Jurkat, Clone E6-1 (cell line): ENCODE measurements around the gene SRGAP3.

Source experiments
- DNase-seq: peaks from one replicate; pipeline ENCODE4 v3.0.0-alpha.2; 2011; ENCODE audit warnings: low read depth, low spot score
- H3K4me3 ChIP-seq: 2 replicates; pipeline ENCODE4 v1.5.1; 2011; ENCODE audit warnings: mild to moderate bottlenecking, low read length, control low read depth, moderate library complexity

The SRGAP3 gene

DNA sequence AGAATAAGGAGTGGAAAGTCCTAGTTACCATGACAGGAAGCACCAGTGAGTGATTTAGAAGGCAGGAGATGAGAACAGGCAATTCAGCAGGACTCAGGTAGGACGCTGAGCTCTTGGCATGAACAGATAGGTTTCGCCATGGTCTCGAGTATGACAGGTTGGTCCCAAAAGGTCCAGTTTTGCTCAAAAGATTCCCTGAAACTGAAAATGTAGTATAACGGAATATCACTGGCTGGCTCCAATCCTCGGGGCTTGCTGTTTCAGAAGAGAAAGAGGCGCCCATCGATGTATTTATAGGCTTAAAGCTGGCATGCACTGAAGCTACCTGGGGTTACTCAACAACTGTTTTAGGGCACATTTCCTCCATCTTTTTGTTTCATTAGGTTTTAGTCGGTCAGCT is 59.2 kb downstream of the SRGAP3 start:
- DNase-seq: no peak
- H3K4me3 ChIP-seq: no peak overlapping the region

DNA sequence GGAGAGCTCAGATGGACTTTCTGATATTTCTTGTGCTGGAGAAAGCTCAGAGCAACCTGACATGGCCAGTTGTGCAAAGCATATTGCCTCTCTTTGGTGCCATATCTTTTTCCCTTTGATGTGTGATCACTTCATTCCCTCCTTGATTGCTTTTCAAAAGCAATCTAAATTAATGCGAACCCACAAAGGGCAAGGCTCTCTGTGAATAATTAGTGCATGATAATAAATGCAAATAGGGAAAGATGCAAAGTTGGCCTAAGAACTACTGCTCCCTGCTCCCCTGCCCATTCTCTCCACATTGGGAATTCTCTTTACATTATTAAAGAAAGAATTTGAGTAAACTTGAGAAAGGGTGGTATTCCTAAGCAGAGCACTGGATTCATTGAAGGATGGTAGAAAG is 60.9 kb downstream of the SRGAP3 start:
- no peak for DNase-seq
- no peak overlapping the region for H3K4me3 ChIP-seq

DNA sequence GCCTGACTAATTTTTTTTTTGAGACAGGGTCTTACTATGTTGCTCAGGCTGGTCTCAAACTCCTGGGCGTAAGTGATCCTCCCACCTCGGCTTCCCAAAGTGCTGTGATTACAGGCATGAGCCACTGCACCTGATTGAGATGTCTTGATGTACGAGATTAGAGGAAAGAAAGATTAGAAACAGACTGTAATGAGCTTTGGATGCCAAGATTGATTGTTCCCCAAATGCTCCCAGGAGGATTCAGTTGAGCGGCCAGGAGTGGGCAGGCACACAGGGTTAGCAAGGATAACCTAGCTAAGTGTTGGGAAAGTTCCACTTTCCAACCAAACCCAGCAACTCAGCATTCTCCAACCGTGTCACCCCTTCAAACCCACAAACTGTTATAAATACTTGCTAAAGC is 63.7 kb downstream of the SRGAP3 start:
- no peak for DNase-seq
- no peak overlapping the region for H3K4me3 ChIP-seq

DNA sequence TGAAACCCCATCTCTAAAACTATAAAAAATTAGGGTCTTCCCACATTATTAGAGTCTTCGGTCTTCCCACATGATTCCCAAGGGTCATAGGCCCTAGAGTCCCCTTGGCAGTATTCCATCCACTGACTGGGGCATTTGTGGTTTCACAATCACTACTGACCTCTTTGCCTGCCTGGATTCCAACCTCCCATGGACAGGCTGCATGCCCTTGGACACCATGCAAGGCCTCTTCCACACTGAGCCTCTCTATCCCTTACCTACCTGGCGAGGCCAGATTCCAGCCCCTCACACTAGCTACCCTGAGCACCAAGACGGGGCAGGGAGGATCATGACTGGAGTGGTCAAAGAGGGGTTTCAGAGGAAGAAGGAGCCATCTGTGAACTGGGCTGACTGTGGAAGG is 64.4 kb downstream of the SRGAP3 start:
- H3K4me3 ChIP-seq: no peak overlapping the region
- no peak for DNase-seq

DNA sequence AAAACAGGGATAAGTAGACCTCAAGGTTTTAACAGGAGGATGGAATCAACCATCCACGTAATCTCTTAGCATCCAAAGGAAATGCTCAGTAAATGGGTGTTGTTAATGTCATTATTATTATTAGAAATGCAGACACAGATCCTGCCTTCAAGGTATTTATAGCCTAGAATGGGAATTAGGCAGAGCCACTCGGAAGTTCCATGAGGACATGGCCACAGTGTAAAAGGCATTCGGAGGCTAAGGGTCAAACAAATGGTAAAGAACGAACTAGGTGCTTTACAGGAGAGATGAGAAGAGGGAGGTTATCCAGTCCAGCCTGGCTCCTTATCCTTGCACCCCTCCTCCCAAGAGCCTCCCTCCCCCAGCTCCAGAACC is 65.0 kb downstream of the SRGAP3 start:
- H3K4me3 ChIP-seq: no peak overlapping the region
- no peak for DNase-seq

DNA sequence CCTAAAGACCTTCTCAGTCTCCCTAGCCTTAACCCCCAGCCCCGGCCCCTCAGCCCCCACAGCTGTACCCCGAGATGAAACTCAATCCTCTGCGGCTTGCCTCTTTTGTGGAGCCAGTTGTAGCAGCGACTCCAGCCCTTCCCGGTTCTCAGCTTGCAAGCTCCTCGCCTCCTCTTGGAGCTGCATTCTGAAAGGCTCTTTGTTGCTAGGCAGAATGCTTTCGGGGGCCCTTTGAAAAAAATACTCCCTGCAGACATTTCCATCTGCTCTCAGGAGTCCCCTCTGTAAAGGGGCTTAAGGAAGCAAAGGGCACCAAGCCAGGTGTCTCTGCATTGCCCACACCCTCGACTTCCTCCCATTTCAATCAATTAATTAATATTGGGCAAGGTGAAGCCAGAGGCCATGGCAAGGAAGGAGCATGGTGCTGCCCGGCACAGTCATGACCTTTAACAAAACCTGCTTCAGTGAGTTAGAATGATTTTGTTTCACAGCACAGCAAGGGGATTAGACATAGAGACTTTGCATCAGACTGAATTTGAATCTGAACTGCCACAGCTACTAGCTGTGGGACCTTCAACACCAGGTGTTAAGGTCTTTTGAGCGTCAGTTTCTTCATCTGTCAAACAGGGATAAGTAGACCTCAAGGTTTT is 65.5 kb downstream of the SRGAP3 start:
- no peak overlapping the region for H3K4me3 ChIP-seq
- DNase-seq: no peak

DNA sequence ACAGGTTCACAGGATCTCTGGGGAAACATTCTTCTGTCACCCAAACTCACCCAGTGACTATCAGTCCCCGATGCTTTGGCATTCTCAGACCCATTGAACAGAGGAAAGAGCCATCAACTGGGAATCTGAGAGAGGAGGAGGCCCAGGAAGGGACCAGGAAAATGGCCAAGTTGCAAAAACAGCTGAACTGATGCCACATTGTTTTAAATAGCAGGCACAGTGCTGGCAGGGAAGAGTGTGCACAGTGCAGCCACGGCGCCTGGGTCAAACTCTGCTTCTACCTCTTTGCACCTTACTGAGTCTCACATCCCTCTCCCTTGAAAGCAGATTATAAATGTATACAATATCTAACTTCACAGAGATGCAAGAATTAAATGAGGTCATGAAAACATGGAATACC is 66.4 kb downstream of the SRGAP3 start:
- no peak overlapping the region for H3K4me3 ChIP-seq
- no peak for DNase-seq

DNA sequence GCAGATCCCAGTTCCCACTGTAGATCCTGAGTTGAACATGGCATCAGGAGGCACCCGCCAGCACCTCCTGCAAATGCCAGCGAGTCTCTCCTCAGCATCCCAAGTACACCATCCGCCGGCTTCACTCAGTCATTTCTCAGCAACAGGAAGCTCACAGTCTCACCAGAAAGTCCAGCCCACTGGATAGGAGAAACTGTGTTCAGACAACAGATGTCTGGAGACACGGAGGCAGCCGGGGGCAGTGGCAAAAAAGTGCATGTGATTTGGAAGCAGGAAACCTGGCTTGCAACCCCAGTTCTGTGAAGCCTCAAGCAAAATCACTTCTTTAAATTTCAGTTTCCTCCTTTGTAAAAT is 68.7 kb downstream of the SRGAP3 start:
- no peak for DNase-seq
- H3K4me3 ChIP-seq: no peak overlapping the region

DNA sequence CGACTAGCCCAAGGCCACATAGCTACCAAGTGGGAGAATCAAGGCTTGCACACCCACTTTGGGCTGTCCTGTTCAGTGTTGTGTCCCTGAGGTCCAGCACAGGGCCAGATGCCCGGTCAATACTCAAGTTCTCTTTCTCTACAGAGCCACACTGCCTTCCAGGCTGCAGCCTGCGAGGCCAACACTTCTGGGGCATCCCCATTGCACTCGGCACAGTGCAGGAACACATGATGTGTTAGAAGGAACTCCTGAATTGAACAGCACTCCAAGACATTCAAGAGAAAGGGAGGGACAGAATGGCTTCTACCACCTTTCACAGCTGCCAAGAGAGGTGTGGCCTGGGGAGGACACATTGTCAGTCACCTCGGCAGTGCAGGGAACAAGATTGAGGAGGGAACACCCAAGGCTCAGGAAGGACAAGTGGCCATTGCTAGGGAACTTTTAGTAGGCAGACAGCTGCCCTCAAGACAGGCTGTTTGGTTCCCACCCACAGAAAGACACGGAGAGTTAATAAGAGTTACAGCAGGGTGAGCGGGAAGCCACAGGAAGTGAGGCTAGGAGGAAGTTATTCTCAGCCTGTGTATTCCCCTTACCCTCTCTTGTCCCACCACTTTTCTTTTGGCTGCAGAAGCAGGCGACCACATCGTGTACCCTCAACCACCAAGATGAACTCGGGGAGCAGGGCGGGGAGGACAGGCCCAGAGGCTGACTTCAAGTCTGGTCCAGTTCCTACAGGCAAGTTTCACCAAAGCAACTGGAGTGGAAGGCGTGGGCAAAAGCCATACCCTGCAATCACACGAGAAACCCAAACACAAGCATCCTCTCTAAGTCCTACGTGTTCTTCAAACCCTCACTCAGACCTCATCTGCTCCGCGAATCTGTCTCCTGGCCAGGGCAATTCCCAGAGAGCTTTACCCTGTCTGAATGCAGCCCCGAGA is 69.4 kb downstream of the SRGAP3 start:
- DNase-seq: peak; percentile 58
- no peak overlapping the region for H3K4me3 ChIP-seq

DNA sequence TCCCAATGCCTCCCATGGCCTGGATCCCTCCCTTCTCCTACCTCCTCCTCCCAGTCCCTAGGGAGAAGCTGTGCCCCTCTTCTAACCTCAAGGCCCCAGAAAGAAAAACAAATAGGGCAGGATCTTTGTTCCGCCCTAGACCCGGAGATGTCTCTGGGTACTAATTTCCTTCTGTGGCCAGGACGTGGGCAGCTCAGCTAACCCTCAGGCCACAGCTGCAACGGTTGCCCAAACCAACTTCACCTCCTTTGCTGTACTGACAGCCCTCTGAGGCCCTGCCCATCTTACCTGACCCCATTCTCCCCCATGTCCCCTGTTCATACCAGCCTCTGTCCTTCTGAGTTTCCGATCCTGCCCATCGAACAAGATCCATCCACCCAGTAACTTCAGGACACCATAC is 70.7 kb downstream of the SRGAP3 start:
- DNase-seq: peak; percentile 37
- H3K4me3 ChIP-seq: no peak overlapping the region

DNA sequence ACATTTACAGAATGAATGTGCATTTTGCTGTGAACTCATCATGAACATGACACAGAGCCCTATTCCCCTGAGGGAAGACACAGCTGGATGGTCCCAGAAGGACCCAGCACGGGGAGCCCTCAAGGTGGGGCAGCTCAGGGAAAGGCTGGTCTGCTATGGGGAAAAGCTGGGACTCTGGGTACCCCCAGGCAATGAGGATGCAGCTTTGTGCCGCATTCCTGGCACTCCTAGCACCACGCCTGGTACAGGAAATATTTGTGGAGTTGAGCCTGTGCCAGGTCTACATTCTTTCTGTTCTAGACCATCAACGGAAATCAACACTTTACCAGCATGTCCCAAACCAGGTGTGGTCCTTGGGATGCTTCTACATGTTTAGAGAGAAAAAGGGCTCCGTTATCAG is 74.0 kb downstream of the SRGAP3 start:
- H3K4me3 ChIP-seq: no peak overlapping the region
- no peak for DNase-seq

DNA sequence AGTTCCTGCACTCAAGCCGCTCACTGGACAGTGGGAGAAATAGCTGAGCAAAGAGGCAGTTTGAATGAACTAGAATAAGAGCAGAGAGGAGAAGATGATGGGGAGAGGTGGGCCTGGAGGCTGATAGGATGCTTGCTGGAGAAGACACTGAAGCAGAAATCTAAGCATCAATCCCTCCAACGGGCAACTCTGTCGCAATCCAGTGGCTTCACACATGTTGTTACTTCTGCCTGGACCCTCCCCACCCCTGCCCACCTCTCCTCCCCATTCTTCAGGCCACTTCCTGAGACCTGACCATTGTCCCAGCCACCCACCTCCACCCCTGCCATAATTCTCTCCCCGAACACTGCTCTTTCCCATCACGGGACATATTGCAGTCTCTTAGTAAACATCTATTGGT is 76.0 kb downstream of the SRGAP3 start:
- no peak overlapping the region for H3K4me3 ChIP-seq
- no peak for DNase-seq

DNA sequence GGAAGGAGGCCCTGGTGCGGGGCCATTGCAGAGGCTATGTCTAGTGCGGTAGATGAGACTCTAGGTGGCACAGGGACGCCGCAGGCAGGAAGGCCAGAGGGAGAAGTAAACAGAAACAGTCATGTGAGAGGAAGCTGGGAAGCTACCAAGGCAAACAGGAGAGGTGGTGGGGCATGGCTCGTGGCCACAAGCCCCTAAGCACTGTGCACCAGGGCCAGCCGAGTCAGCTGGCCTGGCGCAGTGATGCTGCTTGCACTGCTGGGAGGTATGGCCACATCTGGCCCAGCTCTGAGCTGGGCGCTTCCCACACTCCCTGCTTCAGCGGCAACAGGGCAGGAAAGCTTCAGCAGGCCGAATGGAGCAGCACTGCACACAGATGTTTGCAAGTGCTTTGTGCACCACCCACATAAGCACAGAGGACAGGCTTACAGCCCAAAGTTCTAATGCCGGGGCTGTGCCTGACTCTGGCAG is 76.6 kb downstream of the SRGAP3 start:
- no peak for DNase-seq
- no peak overlapping the region for H3K4me3 ChIP-seq

DNA sequence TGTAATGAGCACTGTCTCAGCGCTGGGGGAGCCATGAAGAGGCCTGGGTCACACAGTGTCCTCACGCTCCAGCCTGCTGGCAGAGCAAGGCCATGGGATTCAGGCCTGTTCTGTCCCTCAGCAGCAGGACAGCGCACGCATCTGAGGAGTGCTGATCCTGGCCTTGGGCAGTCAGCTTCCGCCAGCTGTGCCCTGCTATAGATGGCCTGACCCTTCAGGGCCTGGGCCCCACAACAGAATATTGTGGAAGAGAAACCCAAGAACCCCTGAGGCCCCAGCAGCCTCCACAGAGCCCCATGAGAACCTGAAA is 78.6 kb downstream of the SRGAP3 start:
- no peak overlapping the region for H3K4me3 ChIP-seq
- DNase-seq: no peak

DNA sequence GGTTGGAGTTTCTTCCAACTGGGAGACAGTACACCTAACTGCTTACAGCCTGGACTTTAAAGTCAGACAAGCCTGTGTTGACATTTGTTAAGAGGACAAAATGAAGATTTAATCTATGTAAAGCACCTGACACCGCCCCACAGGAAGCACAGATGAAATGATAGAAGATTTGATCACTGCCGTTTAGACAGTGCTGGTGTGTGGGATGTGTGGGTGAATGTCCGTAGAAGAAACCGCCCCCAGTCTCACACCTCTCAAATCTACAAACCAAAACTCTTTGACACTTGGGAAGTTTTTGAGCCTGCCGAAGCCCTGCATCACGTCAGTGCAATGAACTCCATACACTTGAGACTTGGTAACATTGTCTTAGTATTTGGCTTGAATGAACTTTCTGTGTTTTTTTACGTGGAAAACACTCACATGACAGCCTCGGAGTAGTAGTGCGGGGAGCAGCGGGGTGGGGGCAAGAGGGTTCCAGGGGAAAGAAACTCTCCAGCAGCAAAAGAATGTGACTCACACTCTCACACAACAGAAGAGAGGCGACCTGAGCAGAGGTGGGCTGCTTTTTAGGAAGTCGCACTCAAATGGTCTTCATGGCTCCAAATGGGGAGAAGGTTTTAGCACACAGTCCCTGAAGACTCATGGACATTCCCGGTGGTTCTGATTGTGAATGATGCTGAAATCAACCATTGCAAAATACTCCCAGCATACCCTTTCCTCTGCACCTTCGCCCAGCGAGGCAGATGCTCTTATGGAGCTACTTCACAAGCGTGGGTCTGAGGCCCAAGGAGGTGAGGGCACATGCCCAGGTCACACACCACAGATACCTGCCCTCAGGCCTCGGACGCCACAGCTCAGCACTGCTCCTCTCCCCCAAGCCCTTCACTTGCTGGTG is 79.2 kb downstream of the SRGAP3 start:
- peak; percentile 64 for DNase-seq
- H3K4me3 ChIP-seq: no peak overlapping the region

DNA sequence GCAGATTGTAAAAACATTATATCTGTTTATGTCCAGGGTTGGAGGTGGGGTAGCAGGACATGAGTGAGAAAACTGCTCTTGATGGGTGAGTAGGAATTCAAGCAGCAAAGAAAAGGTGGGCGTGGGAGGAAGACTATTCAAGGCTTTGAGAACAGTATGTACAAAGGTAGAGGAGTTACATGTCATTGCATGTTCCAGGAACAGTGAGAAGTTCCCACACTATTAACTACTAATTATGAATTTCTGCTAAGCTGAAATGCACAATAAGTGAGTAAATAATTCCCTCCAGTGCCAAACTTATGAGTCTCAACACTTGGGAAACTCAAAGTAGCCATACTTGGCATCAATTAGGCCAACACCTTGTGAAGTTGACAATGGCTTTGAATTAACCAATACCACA is 80.1 kb downstream of the SRGAP3 start:
- DNase-seq: no peak
- no peak overlapping the region for H3K4me3 ChIP-seq

DNA sequence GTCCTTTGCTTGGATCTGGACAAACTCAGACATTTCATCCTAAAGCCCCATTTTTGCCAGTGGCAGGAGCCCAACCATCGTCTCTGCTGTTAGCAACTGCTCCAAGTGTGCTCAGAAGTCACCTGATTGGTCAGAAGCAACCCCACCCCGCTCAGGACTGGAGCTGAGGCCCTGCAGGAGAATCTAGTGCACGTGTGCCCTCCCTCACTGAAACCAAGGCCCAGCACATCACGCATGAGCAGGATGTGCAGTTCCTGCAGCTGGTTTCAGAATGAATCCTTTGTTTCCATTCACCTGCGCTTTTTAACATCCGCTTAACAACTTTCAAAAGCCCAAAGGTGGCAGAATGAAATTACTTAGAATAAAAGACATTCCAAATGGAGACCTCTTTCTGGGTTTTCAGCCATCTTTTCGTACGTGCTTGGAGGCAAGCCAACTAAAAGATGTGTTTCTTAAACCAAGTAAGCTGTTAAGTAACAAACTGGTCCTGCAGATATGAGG is 81.2 kb downstream of the SRGAP3 start:
- H3K4me3 ChIP-seq: no peak overlapping the region
- DNase-seq: peak; percentile 54

DNA sequence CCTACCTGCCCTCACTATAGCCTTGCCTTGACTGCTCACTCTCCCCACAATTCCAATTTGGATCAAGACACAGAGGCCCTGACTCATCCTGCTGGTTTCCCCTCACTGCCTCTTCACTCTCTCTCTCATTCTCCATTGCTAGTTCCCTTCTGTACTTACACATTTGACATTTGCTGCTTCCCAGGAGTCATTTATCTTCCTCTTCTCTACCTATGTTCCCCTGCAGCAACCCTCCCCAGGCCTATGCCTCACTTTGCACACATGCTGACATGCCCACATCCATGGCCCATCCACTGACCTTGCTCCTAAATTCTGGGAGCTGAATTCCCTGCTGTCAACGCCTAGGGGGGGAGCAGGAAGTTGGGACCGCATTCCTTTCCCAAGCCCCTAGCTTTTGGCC is 82.2 kb downstream of the SRGAP3 start:
- no peak for DNase-seq
- H3K4me3 ChIP-seq: no peak overlapping the region

DNA sequence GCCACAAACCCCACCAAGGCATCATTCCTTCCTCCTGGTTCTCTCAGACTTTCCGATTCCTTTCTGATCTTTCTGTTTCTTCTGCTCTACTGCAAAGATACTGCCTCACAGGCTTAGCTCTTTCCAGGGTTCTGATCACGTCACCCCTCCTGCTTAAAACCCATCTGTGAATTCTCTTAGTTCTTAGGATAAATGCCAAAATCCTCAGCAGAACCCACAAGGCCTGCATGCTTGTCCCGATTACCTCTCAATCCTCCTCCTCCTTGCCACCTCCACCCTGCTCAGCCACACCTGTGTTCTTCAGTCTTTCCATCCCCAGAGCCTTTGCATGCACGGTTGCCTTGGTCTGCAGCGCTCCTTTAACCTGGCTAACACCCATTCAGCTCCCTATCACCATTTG is 84.0 kb downstream of the SRGAP3 start:
- H3K4me3 ChIP-seq: no peak overlapping the region
- DNase-seq: no peak

DNA sequence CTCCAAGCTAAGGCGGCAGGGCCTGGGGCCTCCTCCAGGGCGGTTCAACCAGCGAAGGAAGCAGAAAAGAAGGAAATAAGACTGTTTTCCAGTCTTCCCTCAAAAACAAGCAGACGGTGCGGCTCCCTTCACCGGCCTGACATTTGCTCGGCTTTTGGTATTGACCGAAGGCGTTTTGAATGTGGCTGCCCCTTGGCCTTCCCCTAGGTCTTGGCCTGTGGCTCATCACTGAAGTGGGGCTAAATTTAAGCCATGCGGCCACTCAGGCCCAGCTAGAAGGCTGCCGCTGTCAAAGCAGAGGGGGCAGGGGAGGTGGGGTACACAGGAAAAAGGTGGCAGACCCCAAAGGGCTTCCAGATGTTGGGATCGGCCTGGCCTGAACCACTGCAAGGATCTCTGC is 86.2 kb downstream of the SRGAP3 start:
- no peak overlapping the region for H3K4me3 ChIP-seq
- no peak for DNase-seq
